Dermis blood vessel endothelial cell (primary cell): ENCODE measurements around the gene ITGA2B. TPM values are rescaled to one million over a fixed set of nuclear protein-coding genes. Genes with fewer than 3 reads are reported as not detected.
"Not testable (repeated sequence)": the region's sequence is repeated elsewhere in the genome, so short reads cannot be mapped to it uniquely, and the experiment has no call there.

Experiments used
- DNase-seq: peaks from one replicate; pipeline ENCODE4 v3.0.0; 2010
- total RNA-seq: library from RNA; depleted of rRNA; stranded (reverse); fragments of >200 nt; gene quantifications from 2 replicates; pipeline ENCODE4 v1.2.3, GENCODE V29; 2014

The ITGA2B gene
- total RNA-seq, 1 donor from 2014 or later, result 1.0 TPM

GRCh38 chr17:44390250-44390870 lies 911 bp upstream of the ITGA2B start:
- no peak for DNase-seq

GRCh38 chr17:44389723-44390202 lies 314 bp upstream of the ITGA2B start:
- no peak for DNase-seq

- DNase-seq, result no peak
These were observed 1.6 kb downstream of the ITGA2B start for GRCh38 chr17:44387804-44388203.

DNA sequence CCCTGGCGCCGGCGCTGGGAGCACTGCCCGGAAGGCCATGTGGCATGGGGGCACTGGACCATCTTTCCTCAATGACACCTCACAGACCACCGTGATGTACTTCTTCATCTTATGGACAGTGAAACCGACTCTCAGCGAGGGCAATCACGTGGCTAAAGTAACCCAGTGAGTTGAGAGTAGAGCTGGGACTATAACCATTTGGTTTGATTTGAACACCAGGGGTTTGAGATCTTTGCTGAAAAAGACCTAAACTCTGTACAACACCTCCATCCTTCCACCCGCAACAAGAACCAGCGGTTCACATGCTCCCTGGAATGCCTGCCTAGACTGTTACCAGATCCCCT lies 3.3 kb downstream of the ITGA2B start:
- DNase-seq, result no peak

- DNase-seq, result peak; percentile 59
These were observed 3.9 kb downstream of the ITGA2B start for GRCh38 chr17:44385287-44386181.

GRCh38 chr17:44384823-44385286 lies 4.6 kb downstream of the ITGA2B start:
- DNase-seq, result peak; percentile 17

DNA sequence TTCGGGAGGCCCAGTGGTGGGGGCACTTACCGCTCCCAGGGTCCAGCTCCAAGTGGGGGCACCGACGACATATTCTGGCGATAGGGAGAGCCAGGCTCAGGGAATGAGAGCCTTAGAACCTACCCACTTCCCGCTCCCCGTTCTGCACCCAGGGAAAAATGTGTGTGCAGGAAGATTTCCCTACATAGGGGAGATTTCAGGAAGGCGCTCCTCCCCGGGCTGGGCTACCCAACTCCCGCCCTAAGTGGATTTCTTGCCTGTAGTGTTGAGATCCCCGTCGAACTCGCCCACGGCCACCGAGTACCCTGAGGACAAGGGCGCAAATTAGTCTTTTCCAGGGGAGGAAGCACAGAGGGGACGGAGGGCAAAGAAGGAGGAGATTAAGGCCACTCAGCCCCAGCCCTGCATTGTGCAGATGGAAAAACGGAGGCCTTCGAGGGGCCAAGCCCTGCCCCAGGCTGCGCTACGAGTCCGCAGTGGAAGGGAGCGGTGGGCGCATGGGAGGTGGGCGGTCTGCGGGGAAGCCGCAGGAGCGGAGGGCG lies 5.1 kb downstream of the ITGA2B start:
- no peak for DNase-seq

GRCh38 chr17:44383861-44384260 lies 5.6 kb downstream of the ITGA2B start:
- no peak for DNase-seq

- DNase-seq, result no peak
These were observed 6.1 kb downstream of the ITGA2B start for GRCh38 chr17:44383363-44383762.

GRCh38 chr17:44382917-44383316 lies 6.5 kb downstream of the ITGA2B start:
- DNase-seq, result no peak

- DNase-seq, result no peak
These were observed 7.6 kb downstream of the ITGA2B start for GRCh38 chr17:44381810-44382305.

- no peak for DNase-seq
These were observed 8.7 kb downstream of the ITGA2B start for GRCh38 chr17:44380767-44381166.

DNA sequence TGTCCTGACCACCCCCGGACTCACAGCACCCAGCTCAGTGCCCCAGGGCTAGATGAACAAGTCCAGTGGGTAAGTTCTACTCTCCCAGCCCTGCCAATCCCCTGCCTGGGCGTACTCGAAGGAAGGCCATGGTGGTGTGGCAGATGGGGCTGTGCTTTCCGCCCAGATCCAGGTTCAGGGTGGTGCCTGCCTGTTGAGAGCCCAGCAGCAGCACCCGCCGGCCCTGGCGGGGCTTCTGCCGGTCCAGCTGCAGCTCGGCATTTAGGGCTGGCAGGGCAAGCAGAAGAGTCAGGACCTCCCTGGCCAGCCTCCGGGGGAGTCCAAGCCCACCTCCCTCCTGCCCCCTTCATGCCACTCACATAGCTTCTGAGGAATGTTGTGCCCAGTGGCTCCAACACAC lies 9.6 kb downstream of the ITGA2B start:
- DNase-seq, result no peak

DNA sequence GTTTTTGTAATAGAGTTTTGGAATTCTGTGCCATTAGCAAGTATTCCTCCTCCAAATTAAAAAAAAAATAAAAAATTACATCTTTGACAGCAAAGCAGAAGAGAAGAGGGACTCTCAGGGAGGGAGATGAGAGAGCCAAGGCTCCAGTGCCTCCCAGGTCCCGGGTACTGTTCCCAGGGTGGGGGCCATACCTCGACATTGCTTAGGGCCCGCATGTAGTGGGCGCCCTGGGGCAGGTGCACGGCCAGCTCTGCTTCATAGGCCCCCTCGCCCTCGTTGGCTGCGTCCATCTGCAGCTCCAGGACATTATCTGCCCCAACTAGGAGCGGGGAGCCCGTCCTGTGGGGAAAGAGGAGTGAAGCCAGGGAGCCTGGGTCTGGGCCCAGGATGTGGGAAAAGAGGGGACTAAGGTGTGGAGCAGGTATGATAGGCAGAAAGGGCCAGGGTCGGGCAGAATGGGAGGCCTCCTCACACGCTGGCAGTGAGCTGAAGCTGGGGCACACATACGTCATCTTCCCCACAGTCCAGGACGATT lies 11.2 kb downstream of the ITGA2B start:
- DNase-seq, result no peak

- no peak for DNase-seq
These were observed 12.7 kb downstream of the ITGA2B start for GRCh38 chr17:44376779-44377178.

DNA sequence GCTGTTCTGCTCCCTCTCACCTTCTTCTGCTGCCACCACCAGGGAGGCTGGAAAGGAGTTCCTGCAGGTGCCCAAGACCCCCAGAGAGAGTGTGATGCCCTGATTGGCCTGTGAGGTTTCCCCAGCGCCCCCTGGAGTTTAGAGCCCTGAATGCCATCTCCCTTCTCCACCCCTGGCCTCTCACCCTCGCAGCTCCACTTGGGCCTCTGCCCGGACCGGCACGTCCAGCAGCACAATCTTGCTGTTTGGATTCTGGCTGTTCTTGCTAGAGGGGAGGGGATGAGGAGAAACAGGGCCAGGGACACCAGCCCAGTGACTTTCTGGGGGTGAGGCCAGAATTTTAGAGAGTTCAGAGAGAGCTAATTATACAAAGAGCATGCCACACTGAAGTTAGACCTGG lies 13.3 kb downstream of the ITGA2B start:
- DNase-seq, result peak; percentile 48

- DNase-seq, result no peak
These were observed 14.0 kb downstream of the ITGA2B start for GRCh38 chr17:44375196-44376017.

DNA sequence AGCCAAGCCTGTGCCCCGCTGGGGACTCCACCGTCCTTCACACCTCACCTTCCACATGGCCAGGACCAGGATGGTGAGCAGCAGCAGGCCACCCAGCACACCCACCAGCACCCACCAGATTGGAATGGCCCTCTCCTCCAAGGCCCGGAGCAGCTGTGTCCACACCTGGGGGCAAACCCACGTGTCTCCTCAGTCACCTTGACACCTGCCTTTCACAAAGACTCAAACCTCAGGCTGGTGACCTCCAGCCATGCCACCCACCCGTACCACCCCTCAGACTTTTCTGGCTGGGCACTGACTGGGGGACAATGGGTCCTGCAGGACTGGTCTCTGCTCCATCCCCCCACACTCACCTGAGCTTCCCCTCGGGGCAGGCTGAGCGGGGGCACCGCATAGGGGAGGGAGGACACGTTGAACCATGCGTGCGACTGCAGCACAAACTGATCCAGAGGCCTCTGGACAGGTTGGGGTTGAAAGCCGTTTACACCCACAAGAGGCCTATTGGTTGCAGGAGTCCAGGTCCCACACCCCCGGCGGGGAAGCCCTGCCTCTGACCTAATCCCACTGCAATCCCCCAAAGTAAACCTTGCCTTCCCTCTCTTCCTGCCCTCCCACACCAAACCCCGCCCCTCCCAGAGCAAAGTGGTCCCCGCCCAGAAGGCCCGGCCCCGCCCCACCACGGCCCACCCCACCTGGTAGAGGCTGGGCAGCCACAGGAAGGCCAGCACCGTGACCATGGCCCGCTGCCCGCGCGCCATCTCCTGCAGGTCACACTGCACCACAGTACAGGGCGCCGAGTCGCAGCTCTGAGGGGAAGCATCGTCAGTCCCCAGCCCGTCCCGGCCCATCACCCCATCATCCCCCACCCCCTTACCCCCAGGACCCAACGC lies 14.9 kb downstream of the ITGA2B start:
- no peak for DNase-seq

DNA sequence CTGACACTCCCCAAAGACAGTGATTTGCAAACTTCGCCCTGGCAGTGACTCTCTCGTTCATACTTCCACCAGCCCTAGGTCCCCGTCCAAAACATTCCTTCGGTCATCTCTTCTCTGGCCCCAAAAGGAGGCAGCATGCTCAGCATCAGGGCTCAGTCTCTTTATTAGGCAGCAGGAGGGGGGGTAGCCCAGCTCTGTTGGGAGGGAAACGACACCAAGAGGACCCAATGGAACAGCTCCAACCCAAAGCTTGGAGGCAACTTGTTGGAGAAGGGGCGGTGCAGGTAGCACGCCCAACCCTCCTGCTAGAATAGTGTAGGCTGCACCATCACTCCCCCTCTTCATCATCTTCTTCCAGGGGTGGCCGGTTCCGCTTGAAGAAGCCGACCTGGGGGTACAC lies 17.4 kb downstream of the ITGA2B start:
- no peak for DNase-seq

DNA sequence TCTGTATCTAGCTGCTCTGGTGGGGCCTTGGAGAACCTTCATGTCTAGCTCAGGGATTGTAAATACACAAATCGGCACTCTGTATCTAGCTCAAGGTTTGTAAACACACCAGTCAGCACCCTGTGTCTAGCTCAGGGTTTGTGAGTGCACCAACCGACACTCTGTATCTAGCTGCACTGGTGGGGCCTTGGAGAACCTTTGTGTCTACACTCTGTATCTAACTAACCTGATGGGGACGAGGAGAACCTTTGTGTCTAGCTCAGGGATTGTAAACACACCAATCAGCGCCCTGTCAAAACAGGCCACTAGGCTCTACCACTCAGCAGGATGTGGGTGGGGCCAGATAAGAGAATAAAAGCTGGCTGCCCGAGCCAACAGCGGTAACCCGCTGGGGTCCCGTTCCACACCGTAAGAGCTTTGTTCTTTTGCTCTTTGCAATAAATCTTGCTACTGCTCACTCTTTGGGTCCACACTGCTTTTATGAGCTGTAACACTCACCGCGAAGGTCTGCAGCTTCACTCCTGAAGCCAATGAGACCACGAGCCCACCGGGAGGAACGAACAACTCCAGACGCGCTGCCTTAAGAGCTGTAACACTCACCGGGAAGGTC lies 19.9 kb downstream of the ITGA2B start:
- DNase-seq, result not testable (repeated sequence)
